Measurements from ENCODE around the gene TMEM269.
A peak's percentile ranks its signal among the peaks of the same experiment; 100 is the strongest.
"Not testable (repeated sequence)": the region's sequence is repeated elsewhere in the genome, so short reads cannot be mapped to it uniquely, and the experiment has no call there.

The TMEM269 gene

DNA sequence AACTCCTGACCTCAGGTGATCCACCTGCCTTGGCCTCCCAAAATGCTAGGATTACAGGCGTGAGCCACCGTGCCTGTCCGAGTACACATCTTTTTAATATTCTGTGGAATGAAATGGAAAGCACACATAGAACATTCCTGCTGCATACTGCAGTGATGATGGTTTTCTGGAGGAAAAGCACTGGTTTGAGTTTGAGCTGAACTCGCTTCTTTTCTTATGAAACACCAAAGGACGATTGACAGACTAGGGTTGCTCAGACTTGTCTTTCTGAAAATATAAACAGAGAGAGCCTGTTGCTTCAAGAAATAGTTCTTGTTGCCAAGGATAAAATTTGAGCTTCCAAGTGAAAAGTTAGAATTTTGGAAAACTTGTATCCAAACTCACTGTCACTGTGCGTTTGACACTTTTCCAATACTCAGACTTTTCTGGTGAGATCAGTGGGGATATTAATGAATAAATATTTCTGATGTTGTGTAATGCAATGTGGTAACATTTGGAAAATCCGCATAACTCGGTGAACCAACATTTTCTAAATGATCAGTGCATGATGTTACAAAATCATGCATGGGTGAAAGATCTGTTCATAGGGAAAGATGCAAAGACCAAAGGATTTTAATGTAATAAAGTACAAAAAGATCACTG, 17.2 kb downstream of the TMEM269 start:
- TF ChIP-seq, protein P1, sequence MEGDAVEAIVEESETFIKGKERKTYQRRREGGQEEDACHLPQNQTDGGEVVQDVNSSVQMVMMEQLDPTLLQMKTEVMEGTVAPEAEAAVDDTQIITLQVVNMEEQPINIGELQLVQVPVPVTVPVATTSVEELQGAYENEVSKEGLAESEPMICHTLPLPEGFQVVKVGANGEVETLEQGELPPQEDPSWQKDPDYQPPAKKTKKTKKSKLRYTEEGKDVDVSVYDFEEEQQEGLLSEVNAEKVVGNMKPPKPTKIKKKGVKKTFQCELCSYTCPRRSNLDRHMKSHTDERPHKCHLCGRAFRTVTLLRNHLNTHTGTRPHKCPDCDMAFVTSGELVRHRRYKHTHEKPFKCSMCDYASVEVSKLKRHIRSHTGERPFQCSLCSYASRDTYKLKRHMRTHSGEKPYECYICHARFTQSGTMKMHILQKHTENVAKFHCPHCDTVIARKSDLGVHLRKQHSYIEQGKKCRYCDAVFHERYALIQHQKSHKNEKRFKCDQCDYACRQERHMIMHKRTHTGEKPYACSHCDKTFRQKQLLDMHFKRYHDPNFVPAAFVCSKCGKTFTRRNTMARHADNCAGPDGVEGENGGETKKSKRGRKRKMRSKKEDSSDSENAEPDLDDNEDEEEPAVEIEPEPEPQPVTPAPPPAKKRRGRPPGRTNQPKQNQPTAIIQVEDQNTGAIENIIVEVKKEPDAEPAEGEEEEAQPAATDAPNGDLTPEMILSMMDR (IDR thresholded peaks at IDR 0.05; ENCODE audit: insufficient read depth, low read length, missing control alignments) = no peak
- POLR2A ChIA-PET = no interaction called here
- CTCF ChIA-PET = interaction anchor here (1.3 kb wide), 1 partner anchor 22 kb away, joined by 3 read pairs; no protein-coding TSS in a partner anchor
- no peak for DNase-seq (ENCODE audit: low read depth, low spot score)
- H3K4me3 ChIP-seq (ENCODE audit: low read depth, low read length) = no peak overlapping the region

DNA sequence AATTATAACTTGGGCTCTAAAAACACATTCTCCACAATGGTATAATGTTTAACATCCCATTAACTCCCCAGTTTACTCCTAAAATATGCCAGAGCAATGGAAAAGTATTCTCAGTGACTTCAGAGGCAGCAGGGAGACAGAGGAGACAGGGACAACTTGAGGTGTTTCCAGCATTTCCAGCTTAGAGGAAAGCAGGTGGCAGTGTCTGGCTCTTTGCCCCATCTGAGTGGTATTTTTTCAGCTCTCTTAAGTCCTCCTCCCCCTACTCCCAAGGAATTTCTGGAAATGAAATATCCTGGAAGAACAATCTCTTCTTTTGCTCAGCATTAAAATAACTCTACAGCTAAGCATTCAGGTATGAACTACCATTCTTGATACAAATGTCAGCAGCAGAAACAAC, 21.4 kb downstream of the TMEM269 start:
- ChIA-PET CTCF (no interaction called here), POLR2A (no interaction called here)
- TF ChIP-seq, protein P1 (IDR thresholded peaks at IDR 0.05; ENCODE audit: insufficient read depth, low read length, missing control alignments) = no peak
- H3K4me3 ChIP-seq (ENCODE audit: low read depth, low read length) = no peak overlapping the region
- DNase-seq (ENCODE audit: low read depth, low spot score) = no peak

DNA sequence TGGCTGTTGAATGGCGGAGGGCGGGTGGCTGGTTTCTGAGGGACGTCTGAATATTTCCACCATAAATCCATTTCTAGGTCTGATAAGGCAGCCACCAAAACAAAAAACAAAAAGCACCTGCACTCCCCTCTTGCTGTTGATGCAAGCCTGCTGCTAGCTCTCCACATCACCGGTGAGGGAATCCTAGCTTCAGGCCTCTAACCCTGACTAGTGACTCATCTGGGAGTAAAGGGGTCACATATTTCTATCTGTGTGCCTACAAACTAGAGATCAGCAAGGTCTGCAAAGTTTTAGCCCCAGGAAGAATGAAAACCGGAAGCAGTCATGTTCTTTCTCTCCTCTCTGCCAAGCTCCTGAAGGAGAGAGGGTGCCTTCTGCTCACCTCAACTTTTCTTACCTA, 21.8 kb downstream of the TMEM269 start:
- POLR2A ChIA-PET = no interaction called here

DNA sequence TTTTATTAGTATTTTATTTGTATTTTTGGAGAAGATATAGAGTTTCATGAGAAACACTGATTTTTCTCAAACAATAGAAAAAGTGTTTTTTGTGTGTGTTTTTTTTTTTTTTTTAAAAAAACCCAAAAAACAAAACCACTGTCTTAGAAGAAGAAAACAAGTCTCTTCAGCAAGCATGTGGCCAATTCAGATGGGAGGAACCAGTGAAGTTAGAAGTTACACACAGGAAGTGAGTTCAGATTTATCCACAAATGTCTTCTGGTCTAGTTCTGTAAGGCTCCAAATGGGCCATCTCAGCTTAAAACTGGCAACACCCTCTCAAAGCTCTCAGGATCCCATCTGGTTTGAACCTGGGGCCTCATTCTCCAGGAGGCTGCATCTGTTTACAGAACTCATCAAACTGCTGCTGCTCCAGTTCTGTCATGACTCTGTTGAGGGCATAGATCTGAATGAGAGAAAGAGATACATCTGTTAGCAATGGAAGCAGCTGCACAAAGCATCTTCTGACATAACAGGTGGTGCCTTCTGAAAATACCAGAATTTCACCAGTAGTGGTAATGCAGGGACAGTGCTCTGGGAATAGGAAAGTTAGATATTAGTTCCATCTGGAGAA, 22.4 kb downstream of the TMEM269 start:
- CTCF ChIA-PET = interaction anchor here (1.8 kb wide), 1 partner anchor 10 kb away, joined by 5 read pairs; the partner anchor contains the start of genes ERMAP and SVBP
- no peak for DNase-seq (ENCODE audit: low read depth, low spot score)
- TF ChIP-seq, protein P1 (IDR thresholded peaks at IDR 0.05; ENCODE audit: insufficient read depth, low read length, missing control alignments) = no peak
- H3K4me3 ChIP-seq (ENCODE audit: low read depth, low read length) = no peak overlapping the region
- POLR2A ChIA-PET = no interaction called here

More for the DNA sequence above, 21.8 kb downstream of the TMEM269 start:
- no peak overlapping the region for H3K4me3 ChIP-seq (ENCODE audit: low read depth, low read length)
- DNase-seq (ENCODE audit: low read depth, low spot score) = no peak
- TF ChIP-seq, protein P1 (IDR thresholded peaks at IDR 0.05; ENCODE audit: insufficient read depth, low read length, missing control alignments) = no peak
- CTCF ChIA-PET = no interaction called here

DNA sequence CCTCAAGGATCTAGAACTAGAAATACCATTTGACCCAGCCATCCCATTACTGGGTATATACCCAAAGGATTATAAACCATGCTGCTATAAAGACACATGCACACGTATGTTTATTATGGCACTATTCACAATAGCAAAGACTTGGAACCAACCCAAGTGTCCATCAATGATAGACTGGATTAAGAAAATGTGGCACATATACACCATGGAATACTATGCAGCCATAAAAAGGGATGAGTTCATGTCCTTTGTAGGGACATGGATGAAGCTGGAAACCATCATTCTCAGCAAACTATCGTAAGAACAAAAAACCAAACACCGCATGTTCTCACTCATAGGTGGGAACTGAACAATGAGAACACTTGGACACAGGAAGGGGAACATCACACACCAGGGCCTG, 30.0 kb downstream of the TMEM269 start:
- H3K4me3 ChIP-seq (ENCODE audit: low read depth, low read length); CTCF ChIA-PET; POLR2A ChIA-PET; DNase-seq (ENCODE audit: low read depth, low spot score): not testable (repeated sequence)

DNA sequence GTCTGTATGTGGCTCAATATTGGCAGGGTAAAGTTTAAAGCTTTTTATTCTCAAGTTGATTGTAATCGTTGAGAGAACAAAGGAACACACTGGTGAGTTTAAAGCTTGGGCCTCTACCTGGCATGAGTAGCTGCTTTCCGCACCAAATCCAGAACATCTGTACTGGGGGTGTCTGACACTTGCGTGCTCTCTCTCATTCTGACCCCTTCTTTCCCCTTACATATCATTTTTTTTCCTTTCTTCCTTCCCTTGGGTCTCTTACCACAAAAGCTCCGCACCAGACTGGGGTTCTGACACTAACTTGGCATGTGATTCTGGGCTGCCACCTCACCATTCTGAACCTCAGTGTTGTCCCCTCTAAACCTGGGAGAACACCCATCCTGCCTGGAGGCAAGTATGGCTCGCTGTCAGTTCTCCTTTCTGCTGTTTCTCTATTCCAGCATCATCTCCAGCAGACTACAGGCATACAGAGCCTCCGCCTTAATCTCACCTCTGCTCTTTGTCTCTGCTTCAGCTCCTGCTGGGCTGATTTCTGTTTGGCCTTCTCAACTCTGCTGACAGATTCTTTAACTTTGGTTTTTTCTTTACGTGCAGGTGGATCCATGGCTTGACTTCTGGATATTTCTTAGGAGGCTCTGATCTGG, 31.3 kb downstream of the TMEM269 start:
- DNase-seq (ENCODE audit: low read depth, low spot score) = no peak
- ChIA-PET CTCF (interaction anchor here (1.4 to 3.8 kb wide), 2 partner anchors 30 to 38 kb away, joined by 4 to 16 read pairs; partner anchors contain the start of gene ZNF691), POLR2A (no interaction called here)
- H3K4me3 ChIP-seq (ENCODE audit: low read depth, low read length) = peak overlapping the region; percentile 87
- TF ChIP-seq, protein P1 (IDR thresholded peaks at IDR 0.05; ENCODE audit: insufficient read depth, low read length, missing control alignments) = no peak

All from AG04449 (cell line).